GM12865 (cell line): ENCODE results near the gene CTSZ.
"Not testable (repeated sequence)": the region's sequence is repeated elsewhere in the genome, so short reads cannot be mapped to it uniquely, and the experiment has no call there.

Experiments
- DNase-seq: peaks from one replicate; pipeline ENCODE4 v3.0.0; 2010; ENCODE audit warnings: low read depth
- H3K4me3 ChIP-seq: 2 replicates; pipeline ENCODE4 v1.5.1; 2011; ENCODE audit warnings: mild to moderate bottlenecking, low read depth, low read length, control low read depth
- CTCF ChIP-seq: IDR thresholded peaks from 2 replicates; pipeline ENCODE4 v1.5.1; 2011; ENCODE audit warnings: low read length, control low read depth, low read depth, inconsistent platforms; ENCODE audit not compliant: insufficient read depth; ENCODE audit errors: missing control alignments

The CTSZ gene

GRCh38 chr20:59013959-59014608, 7.0 kb upstream of the CTSZ start:
- no peak for DNase-seq
- no peak overlapping the region for H3K4me3 ChIP-seq
- TF ChIP-seq CTCF: no peak

DNA sequence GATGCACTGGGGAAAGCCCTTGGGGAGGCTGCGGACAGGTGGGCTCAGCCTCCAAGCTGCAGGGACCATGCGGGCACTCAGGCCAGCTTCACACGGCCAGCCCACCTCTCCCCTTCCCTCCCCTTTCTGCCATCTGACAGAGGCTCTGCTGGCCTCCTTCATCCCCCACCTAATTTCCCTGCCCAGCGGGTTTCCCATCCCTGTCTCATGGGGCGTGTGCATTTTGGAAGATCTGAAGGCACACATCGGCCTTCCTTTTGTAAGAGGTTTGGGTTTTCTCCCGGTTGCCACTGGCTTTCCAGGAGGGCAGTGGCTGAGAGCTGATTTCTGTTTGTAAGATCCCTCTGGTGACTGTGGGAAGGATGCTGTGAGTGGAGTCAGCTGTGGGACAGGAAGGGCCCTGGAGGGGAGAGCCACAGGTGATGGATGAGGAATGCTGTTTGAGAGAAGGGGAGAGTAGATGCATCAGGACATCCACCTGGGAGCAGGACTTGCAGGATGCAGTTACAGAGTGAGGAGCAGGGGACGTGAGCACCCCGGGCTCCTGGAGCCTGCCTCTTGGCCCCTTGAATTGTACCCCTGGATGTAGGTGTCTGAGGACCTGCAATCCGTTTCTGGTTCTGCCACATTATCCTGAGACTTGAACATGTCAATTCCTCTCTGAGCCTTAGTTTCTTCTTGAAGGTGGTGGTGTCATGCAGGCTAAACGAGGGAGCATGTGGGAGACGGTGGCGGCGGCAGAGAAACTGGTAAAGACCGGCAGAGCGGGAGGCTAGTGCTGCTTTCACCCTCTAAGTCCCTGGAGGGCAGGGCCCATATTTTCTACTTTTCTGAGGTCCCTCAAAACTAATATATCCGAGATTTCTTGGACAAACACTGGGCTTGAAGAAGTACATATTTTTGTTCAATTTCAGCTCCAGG, 6.2 kb upstream of the CTSZ start:
- no peak for TF ChIP-seq CTCF
- H3K4me3 ChIP-seq: no peak overlapping the region
- DNase-seq: no peak

- H3K4me3 ChIP-seq, DNase-seq: not testable (repeated sequence)
Observed at GRCh38 chr20:59011874-59012157, 4.8 kb upstream of the CTSZ start.

DNA sequence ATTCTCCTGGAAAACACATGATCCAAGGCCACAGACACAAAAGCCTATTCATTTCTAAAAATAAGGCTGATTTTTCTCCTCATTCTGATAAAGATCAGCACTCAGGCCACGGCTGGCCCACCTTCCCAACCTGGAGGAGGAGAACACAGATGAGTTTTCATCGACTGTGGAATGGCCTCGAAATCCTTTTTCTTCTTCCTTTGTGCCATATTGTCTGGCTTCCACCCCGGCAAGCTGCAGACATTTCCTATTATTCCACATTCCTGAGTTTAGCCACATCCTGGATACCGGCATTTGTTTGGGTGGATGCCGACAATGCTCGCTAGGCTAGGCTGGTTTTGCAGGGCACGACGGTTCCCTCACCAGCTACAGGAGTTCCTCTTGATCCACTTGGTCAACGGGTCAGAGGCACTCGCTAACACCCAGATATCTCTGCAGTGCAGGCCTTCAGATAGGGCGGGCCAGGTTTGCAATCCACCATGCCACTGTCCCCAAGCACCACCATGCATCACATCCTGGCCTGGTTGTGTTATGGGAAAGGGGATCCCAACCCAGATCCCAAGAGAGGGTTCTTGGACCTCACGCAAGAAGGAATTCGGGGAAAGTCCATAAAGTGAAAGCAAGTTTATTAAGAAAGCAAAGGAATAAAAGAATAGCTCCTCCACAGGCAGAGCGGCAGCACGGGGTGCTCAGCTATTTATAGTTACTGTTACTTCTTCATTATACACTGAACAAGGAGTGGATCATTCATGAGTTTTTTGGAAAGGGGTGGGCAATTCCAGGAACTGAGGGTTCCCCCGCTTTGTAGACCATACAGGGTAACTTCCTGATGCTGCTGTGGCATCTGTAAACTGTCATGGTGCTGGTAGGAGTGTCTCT, 4.2 kb upstream of the CTSZ start:
- no peak for DNase-seq
- H3K4me3 ChIP-seq: no peak overlapping the region
- TF ChIP-seq CTCF: no peak

DNA sequence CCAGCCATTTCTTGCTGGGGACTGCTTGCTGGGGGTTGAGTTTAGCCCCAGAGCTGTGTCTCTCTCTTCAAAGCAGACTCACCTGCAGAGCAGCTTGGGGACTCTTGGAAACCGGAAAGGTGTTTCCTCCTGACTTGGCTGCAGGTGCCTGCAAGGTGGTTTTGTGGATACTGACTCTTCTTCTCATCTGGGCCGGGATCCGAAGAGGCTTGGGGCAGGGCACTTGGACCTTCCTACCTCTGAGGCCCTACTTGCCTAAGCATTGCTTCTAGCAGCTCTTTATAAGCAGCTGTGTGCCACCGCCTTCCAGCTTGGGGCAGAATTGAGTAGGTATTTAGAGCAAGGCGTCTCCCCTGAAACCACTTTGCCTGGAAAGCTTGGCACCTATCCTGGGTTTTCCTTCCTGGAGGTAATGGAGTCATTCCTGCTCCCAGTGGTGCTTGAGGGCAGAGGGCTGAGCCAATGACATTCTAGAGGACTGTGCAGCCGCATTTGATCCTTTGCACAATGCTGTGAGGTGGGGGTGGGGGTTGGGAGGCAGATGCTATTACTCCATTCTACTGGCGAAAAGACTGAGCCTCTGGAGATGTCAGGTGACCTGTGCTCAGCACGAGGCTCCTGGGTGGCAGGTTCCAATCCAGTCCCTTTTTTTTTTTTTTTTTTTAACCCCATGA, 3.4 kb upstream of the CTSZ start:
- no peak overlapping the region for H3K4me3 ChIP-seq
- no peak for DNase-seq
- no peak for TF ChIP-seq CTCF

DNA sequence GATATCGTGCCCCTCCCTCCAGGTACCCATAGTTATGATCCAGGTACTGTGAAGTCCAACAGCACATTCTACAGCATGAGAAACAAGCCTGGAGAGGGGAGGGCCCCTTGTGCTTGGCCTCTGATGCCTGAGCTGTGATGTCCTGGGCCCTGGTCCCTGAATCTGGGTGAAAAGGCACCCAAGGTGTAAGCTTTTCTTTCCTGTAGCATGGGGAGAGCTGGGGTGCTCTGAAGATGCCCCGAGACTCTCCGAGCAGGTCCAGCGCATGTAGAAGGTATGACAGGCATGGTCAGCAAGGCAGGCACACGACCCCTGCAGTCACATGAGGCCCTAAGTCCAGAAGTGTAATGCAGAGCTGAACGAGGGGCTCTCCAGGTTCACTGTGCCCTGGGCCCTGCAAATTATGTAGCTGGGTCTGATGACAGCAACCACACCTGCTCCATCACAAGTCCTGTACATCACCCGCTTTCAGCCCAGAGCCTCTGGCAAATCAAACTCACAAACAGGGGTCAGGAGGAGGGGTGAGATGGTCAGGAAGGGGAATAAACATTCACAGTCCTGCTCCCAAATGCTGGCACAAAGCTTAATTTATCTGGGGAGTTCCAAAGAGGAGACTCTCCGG, 1.8 kb upstream of the CTSZ start:
- no peak overlapping the region for H3K4me3 ChIP-seq
- TF ChIP-seq CTCF: no peak
- no peak for DNase-seq
